NCI-H524 treated with DMSO at 0.1 percent for 48 hours (cell line): ENCODE data around the gene PCCA.
"Not testable (repeated sequence)": the region's sequence is repeated elsewhere in the genome, so short reads cannot be mapped to it uniquely, and the experiment has no call there.

ENCODE experiments used
- DNase-seq: peaks from one replicate; lab custom pipeline; 2025; lab: John Stamatoyannopoulos, UW

The PCCA gene

DNA sequence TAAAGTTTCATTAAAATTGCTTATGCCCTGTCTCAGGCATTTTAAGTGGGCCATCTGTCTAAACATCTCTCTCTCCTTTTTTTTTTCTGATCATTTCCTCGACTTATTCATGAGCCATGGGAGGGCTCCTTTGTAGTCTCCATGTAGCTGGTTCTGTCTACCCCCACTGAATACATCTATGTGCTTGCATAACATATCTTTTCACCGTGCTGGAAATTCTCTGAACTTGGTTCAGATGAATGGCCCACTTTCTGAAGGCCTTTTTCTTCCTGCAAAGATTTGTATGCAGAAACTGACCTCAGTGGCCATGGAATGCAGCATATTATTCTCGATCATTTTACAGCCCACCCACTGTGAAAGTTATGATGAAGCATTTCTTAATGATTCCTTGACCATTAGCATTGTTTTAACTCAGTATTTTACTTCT, 274.4 kb downstream of the PCCA start:
- DNase-seq, result no peak

DNA sequence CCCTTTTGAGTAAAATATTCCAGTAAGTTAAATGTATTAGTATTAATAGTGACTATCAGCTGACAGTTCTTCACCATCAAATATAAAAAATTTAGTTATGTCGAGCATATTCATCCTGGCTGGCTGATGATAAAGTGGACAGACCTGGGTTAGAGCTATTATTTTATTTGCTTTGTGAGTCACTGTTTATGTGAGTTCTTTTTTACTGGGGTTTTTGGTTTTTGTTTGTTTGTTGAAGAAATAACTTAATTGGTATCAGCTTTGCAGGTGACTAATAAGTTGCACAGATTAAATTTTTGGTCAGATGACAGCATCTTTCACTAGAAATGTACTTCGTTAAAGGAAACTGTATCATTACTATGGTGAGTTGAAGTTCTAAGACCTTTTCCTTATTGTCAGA, 275.0 kb downstream of the PCCA start:
- DNase-seq, result no peak

DNA sequence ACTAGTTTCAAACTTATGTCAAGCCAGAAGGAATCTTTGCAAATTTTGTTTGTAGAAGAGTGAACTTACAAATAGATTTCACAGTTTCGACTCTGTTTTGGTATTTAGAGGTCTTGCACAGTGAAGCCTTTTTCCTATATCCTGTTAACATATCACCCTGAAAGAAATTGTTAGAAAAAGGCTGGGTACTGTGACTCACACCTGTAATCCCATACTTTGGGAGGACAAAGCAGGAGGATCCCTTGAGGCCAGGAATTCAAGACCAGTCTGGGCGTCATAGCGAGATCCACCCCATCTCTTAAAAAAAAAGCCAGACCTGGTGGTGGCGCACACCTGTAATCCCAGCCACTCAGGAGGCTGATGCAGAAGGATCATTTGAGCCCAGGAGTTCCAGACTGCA, 275.7 kb downstream of the PCCA start:
- no peak for DNase-seq

DNA sequence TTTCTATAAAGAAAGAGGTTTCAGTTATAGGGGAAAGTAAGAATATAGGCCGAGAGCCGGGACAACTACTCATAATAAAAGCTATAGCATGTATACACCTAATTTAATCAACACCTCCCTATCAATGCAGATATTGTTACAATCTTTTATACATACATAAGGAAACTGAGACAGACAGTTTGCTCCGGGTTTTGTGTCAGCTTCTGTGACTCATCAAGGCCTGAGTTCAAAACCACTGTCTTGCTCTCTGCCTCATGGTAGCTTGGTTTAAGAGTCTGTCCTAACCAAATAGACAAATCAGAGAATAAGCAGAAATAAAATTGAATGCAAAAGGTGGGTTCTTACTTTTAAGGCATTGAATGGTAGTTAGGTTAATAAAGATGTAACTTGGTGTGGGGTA, 276.8 kb downstream of the PCCA start:
- no peak for DNase-seq

DNA sequence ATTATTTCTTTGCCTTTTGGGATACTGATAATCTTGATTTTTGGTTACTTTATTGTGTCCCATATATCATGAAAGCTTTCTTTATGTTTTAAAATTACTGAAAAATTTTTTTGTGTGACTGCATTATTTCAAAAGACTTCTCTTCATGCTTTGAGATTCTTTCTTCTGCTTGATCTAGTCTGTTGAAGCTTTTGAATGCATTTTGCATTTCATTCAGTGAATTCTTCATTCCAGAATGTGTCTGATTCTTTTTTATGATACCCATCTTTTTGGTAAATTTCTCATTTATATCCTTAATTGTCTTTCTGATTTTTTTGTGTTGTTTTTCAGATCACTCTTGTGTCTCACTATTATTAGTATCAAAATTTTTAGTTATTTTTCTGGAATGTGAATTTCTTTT, 289.6 kb downstream of the PCCA start:
- no peak for DNase-seq

DNA sequence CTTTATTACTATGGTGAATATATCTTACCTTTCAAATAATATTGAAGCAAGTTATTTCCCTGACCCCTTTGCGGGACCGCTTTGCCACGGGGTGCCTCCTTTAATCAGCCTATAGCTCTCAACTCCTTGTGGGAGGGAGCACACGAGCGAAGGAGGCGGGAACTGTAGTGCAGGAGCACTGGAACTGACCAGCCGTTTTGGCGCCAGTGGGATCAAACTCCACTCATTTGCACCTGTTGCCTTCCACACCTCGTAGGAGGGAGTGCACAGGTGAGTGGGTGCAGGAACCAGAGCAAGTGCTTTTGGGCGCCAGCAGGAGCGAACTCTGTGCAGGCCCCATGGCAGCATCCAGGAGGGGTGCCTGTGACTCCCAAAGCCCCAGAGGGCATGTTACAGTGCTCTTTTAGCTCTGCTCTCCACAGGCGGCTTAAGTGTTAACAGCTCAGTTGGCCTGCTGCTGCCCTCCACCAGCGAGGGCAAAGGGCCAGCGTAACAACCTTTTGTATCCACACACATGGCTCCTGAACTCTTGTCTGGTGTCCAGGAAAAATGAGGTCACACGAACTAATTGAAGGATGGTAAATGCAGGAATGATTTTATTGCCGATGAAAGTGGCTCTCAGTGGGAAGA, 292.8 kb downstream of the PCCA start:
- no peak for DNase-seq

DNA sequence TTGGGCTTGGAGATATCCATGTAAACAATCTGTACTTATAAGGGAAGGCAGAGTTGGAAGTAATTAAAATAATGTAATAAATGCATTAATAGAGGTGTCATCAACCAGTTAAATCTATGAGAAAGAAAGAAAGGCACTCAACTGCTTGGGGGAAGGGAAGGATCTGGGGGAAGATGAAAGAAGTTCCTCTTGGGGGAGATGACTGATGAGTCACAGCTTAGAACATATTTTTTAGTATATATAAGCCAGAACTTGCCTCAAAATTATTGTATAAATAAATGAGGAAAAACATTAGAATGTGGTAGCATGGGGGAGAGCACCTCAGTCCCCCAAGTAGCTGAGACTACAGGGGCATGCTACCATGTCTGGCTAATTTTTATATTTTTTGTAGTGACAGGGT, 293.9 kb downstream of the PCCA start:
- no peak for DNase-seq

DNA sequence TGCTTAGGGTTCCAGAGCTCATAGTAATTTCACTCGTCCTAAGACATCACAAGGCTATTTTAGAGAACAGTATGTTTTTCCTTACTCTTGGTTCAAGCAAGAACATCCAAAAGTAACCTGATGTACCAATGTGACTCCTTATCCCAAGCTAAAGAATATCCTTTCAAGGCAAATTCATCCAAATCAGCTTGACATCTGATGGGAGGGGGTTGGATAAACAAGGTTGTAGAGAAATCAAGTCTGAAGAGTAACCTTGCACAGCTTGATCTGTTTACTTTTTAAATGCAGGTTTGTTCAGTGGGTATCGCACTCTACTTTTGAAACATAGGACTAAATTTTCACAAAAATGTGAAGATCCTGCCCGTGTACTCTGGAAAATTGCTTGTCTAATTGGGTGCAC, 298.5 kb downstream of the PCCA start:
- no peak for DNase-seq

DNA sequence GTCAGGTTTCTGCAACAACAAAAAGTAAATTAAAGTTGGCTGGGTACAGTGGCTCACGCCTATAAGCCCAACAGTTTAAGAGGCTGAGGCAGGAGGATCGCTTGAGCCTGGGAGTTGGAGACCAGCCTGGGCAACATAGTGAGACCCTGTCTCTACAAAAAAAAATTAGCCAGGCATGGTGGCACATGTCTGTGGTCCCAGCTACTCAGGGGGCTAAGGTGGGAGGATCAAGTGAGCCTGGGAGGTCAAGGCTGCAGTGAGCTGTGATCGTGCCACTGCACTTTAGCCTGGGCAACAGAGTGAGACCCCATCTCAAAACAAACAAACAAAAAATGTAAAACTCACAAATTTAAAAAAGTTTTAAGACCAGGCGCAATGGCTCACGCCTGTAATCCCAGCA, 299.3 kb downstream of the PCCA start:
- not testable (repeated sequence) for DNase-seq

DNA sequence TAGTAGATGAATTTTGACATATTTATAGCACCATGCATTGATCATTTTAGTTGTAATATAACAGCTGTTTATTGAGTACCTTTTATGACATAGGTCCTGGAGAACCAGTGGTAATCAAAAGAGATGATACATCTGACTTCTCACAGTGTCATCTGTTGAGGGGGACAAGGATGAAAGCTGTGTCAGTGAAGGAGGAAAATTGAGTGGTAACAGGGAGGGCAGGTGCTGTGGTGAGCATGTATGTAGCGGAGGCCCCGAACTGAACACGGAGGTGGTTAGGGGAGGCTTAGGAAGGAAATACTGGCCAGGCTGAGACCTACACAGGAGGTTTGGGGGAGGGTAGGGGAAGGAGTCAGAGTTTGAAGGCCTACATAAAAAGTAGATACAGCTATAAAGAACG, 300.0 kb downstream of the PCCA start:
- no peak for DNase-seq

DNA sequence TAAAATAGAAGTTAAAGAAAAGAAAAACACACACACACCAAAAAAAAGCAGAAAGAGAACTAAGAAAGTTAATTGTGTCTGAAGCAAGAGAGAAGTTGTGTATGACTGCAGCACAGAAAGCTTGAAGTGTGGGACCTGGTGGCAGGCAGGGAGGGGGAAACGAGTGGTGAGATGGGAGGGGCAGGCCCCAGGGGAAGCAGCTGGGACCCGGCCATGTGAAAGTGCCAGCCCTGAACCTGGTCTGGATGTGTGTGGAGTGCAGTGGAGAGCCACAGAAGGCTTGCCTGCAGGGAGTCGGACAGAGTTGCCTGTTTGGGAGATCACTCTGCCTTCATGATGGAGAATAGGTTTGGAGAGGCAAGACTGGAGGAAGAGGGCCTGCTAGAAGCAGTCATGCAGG, 300.7 kb downstream of the PCCA start:
- no peak for DNase-seq

DNA sequence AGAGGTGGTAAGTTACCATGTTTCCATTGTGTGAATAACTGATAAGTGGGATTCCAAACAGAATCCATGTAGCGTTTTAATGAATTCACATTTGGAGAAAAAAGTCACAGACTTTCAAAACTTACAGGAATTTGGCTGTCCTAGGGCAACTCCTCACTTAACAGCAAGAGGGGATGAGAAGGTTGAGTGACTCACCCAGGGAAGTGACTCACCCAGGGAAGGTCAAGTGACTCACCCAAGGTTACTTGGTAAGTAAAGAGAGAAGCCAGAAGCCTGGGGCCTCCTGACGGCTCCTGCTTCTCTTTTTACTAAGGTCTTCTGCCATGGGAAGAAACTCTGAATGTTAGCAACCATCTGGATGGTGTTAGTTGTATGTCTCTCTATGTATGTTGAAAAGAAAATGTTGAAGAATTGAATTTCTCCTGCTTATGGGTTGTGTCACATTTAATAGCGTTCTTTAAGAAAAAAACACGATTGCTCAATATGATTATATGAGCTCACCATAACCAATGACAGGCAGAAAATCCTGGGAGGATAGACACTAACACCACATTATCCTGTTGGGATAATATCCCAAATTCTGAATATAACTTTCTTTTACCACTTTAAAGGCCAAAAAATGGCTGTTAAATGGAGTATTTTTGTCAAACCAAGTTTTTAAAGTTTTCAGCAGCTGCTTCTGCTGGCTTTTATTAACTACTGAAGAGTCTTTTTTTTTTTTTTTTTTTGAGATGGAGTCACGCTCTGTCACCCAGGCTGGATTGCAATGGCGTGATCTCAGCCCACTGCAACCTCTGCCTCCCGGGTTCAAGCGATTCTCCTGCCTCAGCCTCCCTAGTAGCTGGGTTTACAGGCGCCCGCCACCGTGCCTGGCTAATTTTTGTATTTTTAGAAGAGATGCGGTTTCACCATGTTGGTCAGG, 304.1 kb downstream of the PCCA start:
- DNase-seq, result no peak

DNA sequence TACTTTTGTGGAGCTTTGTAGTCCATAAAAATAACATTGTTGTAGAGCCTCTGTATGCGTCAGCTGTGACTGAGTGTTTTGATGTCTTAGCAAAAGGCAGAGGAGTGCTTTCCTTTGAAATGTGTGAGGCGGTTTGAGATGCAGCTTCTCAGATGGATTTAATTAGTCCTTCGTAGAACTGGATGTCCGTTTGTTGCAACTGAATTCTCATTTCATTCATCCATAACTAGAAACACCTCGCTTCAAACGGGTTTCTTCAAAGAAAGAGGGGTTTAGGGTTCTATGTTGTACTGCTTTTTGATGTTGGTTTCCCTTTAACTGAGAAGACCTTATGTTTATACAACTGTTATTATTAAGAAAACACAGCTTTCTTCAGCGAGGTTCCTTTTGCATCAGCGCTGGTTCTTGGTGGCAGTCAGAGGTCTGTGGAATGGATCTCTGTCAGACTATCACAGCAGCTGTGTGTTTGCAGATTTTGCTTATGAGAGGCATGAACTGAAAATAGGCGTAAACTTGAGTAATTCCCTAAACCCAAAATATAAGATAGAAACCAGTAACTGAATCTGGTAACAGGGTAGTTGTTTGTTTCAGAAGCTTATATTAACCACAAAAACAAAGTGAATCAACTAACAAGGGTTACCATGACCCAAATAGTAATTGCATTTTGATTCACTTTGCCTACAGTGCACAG, 305.3 kb downstream of the PCCA start:
- no peak for DNase-seq

DNA sequence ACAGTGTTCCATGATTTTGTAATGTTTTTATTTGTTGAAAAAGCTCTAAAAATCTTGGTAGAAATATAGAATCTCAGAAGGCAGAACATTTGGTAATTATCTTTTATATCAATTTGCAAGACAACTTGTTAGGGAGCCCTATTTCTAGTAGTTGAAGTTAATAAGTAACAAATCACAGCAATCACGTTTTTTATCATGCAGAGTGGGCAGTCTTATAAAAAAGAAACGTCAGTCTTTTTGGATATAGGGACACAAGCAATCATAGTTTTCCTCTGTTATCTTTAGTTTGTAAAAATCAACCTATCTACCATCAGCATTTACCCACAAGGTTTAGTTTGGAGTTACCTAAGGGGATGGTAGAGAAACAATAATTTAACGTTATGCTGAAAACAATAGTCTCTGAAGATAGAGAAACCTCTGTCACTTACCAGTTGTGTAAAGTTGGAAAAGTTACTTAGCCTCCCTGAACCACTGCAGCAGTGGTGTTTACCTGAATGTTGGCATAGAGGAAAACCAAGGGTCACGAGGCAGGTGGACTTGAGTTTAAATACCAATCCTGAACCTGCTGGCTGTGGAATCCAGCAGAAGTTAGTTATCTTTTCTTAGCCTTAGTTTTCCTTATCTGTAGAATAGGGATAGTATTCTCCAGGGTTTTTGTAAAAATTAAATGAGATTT, 306.9 kb downstream of the PCCA start:
- DNase-seq, result no peak

DNA sequence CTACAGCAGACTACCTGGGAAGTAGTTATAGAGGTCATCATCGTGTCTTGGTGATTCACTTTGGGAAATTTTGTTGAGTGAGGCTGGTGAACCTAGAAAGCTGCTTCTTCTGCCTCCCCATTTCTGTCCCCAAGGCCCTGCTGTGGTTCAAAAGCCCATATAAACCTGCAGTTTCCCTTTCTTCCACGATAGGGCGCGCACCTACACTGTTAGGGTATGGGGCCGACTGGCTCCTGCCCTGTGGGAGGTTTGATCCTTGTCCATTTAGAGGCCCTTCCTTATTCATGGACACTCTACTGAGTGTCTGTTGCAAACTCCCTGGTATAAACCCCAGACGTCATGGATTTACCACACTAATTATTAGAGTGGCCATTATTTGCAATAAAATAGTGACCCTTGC, 307.9 kb downstream of the PCCA start:
- no peak for DNase-seq

DNA sequence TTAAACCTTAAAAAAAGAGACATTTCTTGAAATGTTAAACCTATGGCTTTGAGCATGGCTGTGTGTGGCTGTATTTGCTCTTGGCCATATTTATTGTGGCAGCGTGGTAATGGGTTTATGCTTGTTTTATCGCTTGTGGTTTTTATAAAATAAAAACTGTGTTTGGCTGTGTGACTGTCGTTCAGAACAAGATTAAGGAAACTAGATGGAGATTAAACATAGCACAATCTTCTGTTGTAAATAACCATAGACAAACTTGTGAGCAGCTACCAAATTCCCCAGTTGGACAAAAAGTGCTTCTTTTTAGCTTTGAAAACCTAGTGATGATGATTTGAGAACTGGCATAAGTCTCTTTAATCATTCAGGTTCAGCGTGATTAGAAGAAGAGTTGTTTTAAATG, 308.7 kb downstream of the PCCA start:
- DNase-seq, result no peak

DNA sequence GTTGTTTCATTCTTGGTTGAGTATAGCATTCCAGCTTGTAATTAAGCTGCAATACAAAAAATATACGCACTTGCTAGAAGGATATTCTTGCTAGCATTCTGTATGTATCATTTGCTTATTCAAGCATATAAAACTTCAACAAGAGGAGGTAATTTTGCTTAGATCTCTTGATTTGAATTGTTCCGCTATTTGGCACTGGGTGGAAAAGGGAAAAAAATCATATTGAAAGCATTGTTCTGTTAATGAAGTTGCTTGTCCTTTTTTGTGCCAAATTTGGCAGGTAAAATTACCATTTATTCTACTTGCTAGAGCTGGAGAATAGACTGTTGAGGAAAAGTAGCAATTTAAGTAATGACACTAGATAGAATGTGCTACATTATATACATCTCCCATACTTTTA, 309.5 kb downstream of the PCCA start:
- no peak for DNase-seq

DNA sequence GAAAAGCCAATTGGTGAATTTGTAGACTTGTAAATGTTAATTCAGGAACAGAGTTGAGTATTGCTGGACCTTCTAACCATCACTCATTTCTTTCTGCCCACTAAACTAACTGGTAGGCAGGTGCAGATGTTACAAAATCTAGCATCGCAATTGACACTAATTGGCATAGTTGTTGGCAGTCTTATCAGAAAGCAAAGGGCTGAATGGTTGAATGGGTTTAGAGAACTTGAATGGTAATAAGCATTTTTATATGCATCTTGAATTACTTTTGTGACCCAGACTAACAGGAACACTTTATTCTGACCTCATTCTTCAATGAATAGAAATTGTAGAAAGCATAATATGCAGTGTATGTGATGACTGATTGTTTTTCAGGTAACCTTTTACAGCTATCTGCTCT, 310.6 kb downstream of the PCCA start:
- no peak for DNase-seq

DNA sequence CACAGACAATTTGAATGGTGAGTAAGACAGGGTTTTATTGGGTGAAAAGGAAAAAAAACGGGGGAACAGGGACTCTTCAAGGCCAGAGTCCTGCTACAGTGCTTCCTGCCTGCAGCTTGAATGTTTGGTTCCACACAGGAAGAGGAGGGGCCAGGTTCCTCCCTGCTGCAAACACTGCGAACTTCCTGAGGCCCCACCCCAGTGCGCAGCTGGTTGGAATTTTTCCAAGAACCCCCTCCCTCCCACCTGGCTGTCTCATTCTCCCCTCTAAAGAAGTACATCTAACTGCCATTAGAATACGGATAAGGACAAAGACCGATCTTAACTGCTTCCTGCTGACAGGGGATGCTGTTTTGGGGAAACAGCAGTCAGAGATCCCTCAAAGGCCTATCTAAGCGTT, 314.8 kb downstream of the PCCA start:
- DNase-seq, result no peak

DNA sequence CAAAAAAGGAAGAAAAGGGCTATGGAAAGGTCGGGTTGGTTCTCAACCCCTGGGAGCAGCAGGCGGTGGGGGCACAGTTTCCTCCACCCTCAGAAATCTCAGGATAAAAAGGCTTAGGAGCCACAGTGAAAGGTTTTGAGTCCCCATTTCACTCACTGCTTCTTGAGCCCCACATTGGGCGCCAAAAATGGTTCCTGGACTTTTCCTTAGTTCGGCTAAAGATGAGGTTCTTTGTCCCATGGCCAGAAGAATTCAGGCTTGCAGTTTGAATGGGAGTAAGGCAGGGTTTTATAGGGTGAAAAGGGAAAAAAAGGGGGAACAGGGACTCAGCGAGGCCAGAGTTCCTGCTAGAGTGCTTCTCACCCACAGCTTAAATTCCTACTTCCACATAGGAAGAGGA, 320.2 kb downstream of the PCCA start:
- DNase-seq, result no peak

DNA sequence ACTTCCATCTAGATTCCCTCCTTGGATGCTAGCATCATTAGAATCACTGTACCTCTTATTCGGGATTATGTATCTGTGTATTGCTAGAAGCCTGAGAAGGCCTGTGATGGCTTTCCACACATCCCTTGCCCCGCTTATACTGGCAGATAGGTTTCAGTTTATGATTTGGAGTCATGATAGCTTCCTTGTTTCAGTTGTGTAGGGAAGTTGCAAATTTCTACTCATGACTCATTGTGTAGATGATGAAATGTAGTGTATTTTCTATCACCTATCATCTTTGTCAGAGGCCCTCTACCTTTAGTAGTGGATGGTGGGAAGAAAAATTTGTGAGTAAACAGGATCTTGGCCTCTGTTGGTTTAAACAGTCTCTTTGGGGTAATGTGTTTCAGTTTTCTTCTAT, 334.5 kb downstream of the PCCA start:
- no peak for DNase-seq

DNA sequence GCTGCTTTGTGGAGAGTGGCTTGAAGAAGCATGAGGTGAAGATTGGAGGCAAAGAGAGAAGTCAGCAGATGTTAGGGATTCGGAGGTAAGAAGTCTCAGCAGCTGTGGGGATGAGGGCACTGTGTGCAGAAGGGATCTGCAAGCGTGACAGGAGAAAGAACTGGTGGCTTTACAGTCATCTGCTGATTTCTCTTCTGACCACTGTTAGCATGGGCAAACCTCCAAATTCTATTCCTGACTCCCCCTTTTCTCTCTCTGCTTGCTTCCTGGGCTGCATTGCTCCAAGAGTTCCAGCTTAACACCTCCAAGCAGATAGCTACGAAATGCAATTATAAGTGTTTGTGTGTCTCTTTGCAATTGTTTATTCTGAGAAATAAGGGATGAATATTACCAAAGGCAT, 340.1 kb downstream of the PCCA start:
- DNase-seq, result no peak

DNA sequence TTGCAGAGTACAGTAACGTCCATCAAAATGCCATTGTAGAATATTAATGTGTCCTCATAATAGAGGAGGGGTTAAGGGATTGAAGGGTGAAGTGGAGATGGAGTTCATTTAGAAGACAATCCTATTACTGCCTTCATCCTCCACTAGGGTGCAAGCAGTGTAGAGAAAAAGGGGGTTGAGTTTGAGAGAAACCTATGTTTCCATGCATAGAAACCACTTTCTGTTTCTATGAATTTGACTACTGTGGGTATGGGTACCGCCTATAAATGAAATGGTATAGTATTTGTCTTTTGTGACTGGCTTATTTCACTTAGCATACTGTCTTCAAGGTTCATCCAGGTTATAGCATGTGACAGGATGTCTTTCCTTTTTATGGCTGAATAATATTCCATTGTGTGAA, 343.7 kb downstream of the PCCA start:
- no peak for DNase-seq
